ENCODE data around the gene RRN3.
"Not testable (repeated sequence)": the region's sequence is repeated elsewhere in the genome, so short reads cannot be mapped to it uniquely, and the experiment has no call there.

Gene RRN3, protein sequence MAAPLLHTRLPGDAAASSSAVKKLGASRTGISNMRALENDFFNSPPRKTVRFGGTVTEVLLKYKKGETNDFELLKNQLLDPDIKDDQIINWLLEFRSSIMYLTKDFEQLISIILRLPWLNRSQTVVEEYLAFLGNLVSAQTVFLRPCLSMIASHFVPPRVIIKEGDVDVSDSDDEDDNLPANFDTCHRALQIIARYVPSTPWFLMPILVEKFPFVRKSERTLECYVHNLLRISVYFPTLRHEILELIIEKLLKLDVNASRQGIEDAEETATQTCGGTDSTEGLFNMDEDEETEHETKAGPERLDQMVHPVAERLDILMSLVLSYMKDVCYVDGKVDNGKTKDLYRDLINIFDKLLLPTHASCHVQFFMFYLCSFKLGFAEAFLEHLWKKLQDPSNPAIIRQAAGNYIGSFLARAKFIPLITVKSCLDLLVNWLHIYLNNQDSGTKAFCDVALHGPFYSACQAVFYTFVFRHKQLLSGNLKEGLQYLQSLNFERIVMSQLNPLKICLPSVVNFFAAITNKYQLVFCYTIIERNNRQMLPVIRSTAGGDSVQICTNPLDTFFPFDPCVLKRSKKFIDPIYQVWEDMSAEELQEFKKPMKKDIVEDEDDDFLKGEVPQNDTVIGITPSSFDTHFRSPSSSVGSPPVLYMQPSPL

GRCh38 chr16:15093955-15094827 is at the start of gene RRN3:
Gene RRN3, minus strand, starts transcription at chr16:15094272. Its CDS starts 39 bp downstream, at chr16:15094233.
- DNase-seq: peak; percentile 94

- DNase-seq: not testable (repeated sequence)
Observed at GRCh38 chr16:15143601-15144091, 49.6 kb upstream of the RRN3 start.

GRCh38 chr16:15142891-15143600 is 49.0 kb upstream of the RRN3 start:
- not testable (repeated sequence) for DNase-seq

DNA sequence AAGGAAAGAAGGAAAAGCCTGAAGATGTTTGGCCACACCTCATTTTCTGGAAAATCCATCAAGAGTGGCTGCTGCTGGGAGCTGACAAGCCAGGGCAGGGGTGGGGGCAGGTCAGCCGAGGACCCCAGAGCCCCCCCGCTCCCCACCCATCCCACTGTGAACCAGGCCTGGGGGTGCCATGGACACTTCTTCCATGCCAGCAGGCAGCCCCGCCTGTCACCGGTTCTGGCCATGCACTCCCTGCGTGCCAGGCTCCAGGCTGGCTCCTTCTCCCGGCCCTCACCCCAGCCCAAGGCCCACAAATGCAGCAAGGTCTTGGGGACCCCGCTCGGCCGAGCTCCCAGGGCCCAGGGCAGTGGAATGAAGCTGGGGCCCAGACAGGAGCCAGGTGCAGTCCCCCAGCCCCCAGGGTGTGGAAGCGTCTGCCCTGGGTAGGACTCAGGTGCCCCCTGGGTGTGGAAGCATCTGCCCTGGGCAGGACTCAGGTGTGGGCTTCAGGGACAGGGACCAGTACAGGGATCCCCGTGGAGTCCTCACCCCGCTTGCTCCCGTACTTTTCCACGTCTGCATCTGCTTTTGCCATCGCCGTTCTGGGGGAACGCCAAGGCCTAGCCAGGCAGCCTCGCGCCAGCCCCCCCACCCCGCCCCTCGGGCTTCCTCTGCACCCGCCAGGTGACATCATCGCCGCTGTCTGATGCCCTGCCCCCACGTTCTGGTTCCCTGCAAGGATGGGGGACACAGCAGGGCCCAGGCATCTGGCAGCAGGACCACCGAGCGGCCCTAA is 48.2 kb upstream of the RRN3 start:
- DNase-seq: not testable (repeated sequence)

DNA sequence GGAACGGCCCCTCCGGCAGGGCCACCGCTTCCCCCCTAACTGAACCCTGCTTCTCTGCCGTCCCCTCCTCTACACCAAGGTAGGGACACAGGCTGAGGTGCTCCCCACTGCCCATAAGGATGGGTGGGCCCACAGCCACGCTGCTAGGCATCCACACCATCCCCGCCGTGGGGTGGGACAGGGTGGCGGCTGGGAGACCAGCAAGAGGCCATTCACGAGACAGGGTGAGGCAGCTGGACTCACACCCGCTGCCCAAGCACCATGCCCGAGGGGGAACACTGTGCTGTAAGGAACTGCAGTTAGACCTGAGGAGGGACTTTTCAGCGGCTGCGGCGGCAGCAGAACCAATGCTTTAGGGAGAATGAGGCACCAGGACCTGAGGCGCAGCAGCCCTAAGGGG is 47.5 kb upstream of the RRN3 start:
- DNase-seq: no peak

- not testable (repeated sequence) for DNase-seq
Observed at GRCh38 chr16:15140444-15141365, 46.6 kb upstream of the RRN3 start.

DNA sequence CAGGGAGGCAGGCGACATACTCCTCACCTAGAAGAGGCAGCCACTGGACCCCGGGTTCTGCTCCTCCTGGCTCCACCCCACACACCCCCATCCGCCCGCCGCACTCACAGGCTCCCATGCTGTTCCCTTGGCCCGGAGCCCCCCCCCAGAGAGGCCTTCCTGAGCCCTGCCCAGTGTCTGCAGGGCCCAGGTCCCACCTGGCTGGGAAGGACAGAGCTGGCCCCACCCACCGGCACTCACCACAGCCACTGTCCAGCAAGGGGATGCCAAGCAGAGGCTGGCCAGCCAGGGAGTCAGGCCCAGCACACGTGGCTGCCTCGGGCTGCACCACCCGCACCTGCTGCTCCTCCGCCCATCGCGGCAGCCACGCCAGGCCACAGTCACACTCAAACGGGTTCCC is 43.4 kb upstream of the RRN3 start:
- DNase-seq: not testable (repeated sequence)

- not testable (repeated sequence) for DNase-seq
Observed at GRCh38 chr16:15135483-15136360, 41.6 kb upstream of the RRN3 start.

- not testable (repeated sequence) for DNase-seq
Observed at GRCh38 chr16:15134752-15135482, 40.8 kb upstream of the RRN3 start.

GRCh38 chr16:15133554-15133953 is 39.5 kb upstream of the RRN3 start:
- DNase-seq: not testable (repeated sequence)

- not testable (repeated sequence) for DNase-seq
Observed at GRCh38 chr16:15132719-15133428, 38.8 kb upstream of the RRN3 start.

DNA sequence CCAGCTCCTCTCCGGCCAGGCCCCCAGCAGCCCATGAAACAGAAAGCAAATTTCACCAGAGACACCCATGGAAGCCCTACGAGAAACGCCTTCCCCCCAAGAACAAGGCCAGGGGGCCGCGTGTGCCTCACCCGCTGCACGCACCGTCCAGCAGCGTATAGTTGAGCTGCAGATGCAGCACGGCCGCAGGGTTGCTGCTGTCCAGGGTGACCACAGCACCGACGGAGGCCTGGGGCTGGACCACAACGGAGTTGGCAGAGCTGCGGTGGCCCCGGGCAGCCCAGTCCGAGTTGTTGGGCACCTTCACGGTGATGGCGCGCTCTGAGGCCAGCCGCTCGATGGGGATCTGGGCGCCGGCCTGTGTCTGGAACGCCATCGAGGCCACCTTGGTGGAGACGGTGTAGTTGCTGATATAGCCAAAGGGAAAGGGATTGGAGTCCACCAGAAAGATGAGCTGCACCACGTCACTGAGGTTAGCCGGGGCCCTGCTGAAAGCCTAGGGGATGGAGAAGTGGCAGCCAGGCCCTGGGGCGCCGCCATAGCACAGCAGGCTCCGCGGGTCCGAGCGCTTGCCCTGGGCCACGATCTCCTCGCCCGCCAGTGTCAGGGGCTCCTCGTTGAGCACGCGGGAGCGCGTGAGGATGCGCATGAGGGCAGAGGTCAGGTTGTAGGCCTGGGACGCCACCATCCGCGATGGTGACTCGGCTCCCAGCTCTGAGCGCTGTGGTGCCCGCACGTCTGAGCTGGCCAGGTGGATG is 37.0 kb upstream of the RRN3 start:
- DNase-seq: not testable (repeated sequence)

GRCh38 chr16:15130256-15130932 is 36.3 kb upstream of the RRN3 start:
- not testable (repeated sequence) for DNase-seq

- DNase-seq: not testable (repeated sequence)
Observed at GRCh38 chr16:15127641-15128425, 33.8 kb upstream of the RRN3 start.

- not testable (repeated sequence) for DNase-seq
Observed at GRCh38 chr16:15100372-15100987, 6.4 kb upstream of the RRN3 start.
